GM12865 (cell line): ENCODE measurements around the gene SAG.

Source experiments
- DNase-seq: peaks from one replicate; pipeline ENCODE4 v3.0.0; 2010; ENCODE audit warnings: low read depth
- H3K4me3 ChIP-seq: 2 replicates; pipeline ENCODE4 v1.5.1; 2011; ENCODE audit warnings: mild to moderate bottlenecking, low read depth, low read length, control low read depth
- TF ChIP-seq, protein P1 (sequence below): IDR thresholded peaks from 2 replicates; pipeline ENCODE4 v1.5.1; 2011; ENCODE audit warnings: low read length, control low read depth, low read depth, inconsistent platforms; ENCODE audit not compliant: insufficient read depth; ENCODE audit errors: missing control alignments

Gene SAG

DNA sequence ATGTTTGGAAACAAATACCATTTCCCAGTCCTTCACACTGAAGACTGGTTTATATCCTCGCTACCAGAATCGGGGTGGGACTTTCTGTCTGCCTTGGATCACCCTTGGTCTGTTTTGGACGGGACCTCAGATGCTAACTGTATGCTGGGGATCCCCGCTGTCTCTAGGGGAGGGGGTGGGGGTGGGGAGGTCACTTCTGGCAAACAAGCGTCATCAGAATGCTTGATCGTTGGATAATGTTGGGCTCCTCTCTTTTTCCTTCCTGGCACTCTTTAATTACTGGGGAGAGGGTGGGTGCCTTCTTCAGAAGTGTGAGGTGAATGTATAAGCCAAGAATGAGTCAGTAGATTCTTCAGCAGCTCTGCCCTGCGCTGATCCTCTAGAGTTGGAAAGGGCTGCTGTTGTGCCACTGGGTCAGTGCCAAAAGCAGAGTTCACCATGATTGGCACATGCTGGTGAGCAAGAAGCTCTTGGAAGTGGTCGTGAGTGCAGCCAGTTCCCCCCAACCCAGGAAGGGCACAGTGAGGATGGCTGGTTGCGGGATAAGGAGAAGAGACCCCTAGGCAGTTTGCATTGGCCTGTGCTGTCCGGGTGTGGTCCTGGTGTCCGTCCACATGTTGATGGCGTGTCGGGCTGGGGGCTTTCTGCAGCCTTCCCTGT, 78.9 kb downstream of the SAG start:
- peak overlapping the region; percentile 56 for H3K4me3 ChIP-seq
- DNase-seq: peak; percentile 54
- TF ChIP-seq, protein P1, sequence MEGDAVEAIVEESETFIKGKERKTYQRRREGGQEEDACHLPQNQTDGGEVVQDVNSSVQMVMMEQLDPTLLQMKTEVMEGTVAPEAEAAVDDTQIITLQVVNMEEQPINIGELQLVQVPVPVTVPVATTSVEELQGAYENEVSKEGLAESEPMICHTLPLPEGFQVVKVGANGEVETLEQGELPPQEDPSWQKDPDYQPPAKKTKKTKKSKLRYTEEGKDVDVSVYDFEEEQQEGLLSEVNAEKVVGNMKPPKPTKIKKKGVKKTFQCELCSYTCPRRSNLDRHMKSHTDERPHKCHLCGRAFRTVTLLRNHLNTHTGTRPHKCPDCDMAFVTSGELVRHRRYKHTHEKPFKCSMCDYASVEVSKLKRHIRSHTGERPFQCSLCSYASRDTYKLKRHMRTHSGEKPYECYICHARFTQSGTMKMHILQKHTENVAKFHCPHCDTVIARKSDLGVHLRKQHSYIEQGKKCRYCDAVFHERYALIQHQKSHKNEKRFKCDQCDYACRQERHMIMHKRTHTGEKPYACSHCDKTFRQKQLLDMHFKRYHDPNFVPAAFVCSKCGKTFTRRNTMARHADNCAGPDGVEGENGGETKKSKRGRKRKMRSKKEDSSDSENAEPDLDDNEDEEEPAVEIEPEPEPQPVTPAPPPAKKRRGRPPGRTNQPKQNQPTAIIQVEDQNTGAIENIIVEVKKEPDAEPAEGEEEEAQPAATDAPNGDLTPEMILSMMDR: no peak

DNA sequence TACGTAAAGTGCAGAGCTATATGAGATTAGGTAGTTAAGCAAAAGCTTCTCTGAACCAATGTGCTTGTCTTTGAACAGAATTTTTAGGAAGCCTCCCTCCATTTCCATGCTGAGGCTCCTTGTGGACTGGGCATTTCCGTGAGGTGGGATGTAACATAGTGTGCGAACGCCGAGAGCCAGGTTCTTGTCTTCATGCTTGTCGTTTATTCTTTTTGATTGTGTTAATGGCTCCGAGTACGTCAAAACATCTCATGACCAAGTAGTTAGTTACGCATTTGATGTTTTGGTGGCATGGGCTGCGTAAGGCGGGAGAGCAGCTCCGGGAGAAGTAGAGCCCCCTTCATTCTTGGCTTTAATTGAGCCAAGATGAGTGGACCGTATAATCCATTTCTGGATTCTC, 79.6 kb downstream of the SAG start:
- peak overlapping the region; percentile 56 for H3K4me3 ChIP-seq
- TF ChIP-seq, protein P1: no peak

DNA sequence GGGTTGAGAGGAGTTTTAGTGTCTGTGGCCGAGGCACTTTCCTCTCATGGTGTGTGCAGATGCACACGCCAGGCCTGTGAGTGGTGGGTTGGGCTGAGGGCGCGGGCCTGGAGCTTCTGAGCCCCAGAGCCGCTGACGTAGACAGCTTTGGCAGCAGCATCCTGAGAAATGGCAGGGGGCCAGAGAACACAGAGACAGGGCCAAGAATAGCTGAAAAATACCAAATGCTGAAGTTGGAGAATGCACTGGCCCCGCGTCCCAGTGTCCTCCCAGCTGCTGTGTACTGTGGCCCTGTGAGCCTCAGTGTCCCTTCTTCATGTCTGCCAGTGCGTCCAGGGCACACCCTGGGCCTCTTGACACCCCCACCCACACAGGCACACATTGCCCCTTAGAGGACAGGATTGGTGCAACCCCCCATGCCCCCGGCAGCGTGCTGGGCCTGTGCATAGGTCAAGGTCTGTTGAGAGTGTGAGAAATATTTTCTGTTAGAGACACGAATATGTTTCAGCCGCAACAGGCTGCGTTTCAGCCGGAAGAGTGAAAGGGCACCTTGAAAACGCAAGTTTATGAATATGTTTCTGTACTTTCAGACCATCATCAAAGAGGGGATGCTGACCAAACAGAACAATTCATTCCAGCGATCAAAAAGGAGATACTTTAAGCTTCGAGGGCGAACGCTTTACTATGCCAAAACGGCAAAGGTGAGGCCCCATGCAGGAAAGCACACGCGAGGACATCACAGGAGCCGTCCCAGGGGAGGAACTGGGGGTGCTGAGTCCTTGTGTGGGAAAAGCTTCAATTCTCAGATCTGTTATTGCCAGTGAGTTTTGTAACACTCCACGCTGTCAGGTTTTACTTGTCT, 80.3 kb downstream of the SAG start:
- DNase-seq: no peak
- H3K4me3 ChIP-seq: no peak overlapping the region
- TF ChIP-seq, protein P1: no peak

More for the DNA sequence above, 79.6 kb downstream of the SAG start:
- no peak for DNase-seq

DNA sequence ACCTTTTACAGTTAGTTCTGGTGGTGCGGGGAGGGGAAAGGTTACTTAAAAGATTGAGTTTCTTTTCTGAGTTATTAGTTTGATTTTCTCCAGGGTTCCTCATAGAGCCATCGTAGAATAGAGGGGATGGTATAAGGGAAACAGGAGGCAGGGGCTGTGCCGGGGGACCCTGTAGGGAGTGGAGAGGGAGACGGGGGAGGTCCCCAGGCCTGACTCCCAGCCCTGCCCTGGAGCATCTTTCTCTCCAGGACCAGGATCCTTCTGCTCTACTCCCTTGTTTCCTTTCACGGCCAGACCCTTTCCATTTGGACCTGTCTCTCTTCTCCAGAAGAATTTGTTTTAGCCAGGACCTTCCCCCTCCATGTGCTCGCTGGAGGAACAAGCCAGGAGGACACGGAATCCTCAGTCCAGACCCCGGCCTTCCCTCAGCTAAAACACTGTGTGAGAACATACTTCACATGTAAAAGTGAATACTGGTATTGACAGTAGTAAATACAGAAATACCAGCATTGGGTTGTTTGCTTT, 82.0 kb downstream of the SAG start:
- H3K4me3 ChIP-seq: no peak overlapping the region
- TF ChIP-seq, protein P1: no peak
- DNase-seq: no peak

DNA sequence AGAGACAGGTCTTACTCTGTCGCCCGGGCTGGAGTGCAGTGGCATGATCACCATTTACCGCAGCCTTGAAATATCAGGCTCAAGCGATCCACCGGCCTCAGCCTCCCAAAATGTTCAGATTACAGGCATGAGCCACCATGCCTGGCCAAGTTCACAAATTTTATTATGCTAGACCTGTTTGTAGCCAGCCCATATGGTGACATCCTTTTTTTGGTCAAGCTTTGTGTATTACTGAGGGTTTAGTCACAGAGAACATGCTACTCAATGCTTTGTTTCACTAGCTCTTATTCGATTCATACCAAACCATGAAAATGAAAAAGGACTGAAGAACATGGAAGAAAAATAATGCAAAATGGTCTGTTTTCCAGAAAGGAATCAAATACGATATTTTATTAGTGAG, 88.1 kb downstream of the SAG start:
- no peak for DNase-seq
- TF ChIP-seq, protein P1: no peak
- H3K4me3 ChIP-seq: no peak overlapping the region
